GM12874 (cell line): Measurements from ENCODE around the gene IFT43.

ENCODE experiments used
- CTCF ChIP-seq: IDR thresholded peaks from 2 replicates; pipeline ENCODE4 v1.5.1; 2011; ENCODE audit warnings: low read depth, mild to moderate bottlenecking, control low read depth, low read length, moderate library complexity; ENCODE audit not compliant: insufficient read depth

Gene IFT43

GRCh38 chr14:76129851-76130576 is 144.5 kb downstream of the IFT43 start:
- no peak for TF ChIP-seq CTCF

- TF ChIP-seq CTCF, result no peak
Observed at GRCh38 chr14:76131071-76131965, 145.8 kb downstream of the IFT43 start.

- TF ChIP-seq CTCF, result no peak
Observed at GRCh38 chr14:76133103-76133502, 147.5 kb downstream of the IFT43 start.
